Activated CD4-positive, alpha-beta memory T cell treated with anti-CD3 and anti-CD28 coated beads for 36 hours (primary cell): ENCODE measurements around the gene NIF3L1. TPM values are rescaled to one million over a fixed set of nuclear protein-coding genes. Genes with fewer than 3 reads are reported as not detected.
"Not testable (repeated sequence)": the region's sequence is repeated elsewhere in the genome, so short reads cannot be mapped to it uniquely, and the experiment has no call there.

ENCODE experiments used
- CTCF ChIA-PET: fragments of 350-600 bp; sonication (Branson Sonifier 250); formaldehyde crosslinking; loops from one replicate; lab custom pipeline; 2021; ENCODE audit warnings: antibody characterized with exemption, inconsistent platforms; lab: Charles Lee
- POLR2A ChIA-PET: fragments of 350-600 bp; sonication (Branson Sonifier 250); formaldehyde crosslinking; loops from one replicate; lab custom pipeline; 2021; ENCODE audit warnings: antibody characterized with exemption; lab: Charles Lee
- DNase-seq: peaks from one replicate; pipeline ENCODE4 v3.0.0-alpha.2; 2020
- H3K27ac Mint-ChIP-seq: one replicate; pipeline ENCODE4 v1.8.0; 2021; ENCODE audit warnings: mixed read lengths
- H3K27me3 Mint-ChIP-seq: one replicate; pipeline ENCODE4 v1.8.0; 2021; ENCODE audit warnings: mixed read lengths
- H3K36me3 Mint-ChIP-seq: one replicate; pipeline ENCODE4 v1.8.0; 2021; ENCODE audit warnings: mixed read lengths
- H3K4me1 Mint-ChIP-seq: one replicate; pipeline ENCODE4 v1.8.0; 2021; ENCODE audit warnings: low read depth, mixed read lengths
- H3K4me3 Mint-ChIP-seq: one replicate; pipeline ENCODE4 v1.8.0; 2021; ENCODE audit warnings: mild to moderate bottlenecking, mixed read lengths
- H3K9me3 Mint-ChIP-seq: one replicate; pipeline ENCODE4 v1.8.0; 2021; ENCODE audit warnings: mixed read lengths
- intact Hi-C: fragments of 100-400 bp; cut with micrococcal nuclease; formaldehyde crosslinking; loops from one replicate; pipeline ENCODE4 v1.15.1; 2023
- total RNA-seq, 2 experiments: library from RNA; stranded (reverse); gene quantifications; one replicate each; pipeline ENCODE4 v1.2.3, GENCODE V29; 2021

The NIF3L1 gene
- total RNA-seq, 2 experiments from 2014 or later = 30.8 to 32.7 TPM

- Mint-ChIP-seq H3K4me3 (no peak overlapping the region), H3K4me1 (peaks cover 6% of the 10 kb centered on the region), H3K9me3 (no peaks in the 10 kb centered on the region), H3K36me3 (peaks cover 42% of the 10 kb centered on the region), H3K27ac (no peak overlapping the region), H3K27me3 (no peaks in the 10 kb centered on the region)
- POLR2A ChIA-PET = interaction anchor here (1.1 kb wide), 1 partner anchor 13 kb away, joined by 3 read pairs; the partner anchor contains the start of gene CLK1
- DNase-seq = no peak
- intact Hi-C loops = no loop called here
- CTCF ChIA-PET = no interaction called here
These were observed 10.8 kb upstream of the NIF3L1 start for GRCh38 chr2:200878289-200878880.

GRCh38 chr2:200881715-200882249, 7.4 kb upstream of the NIF3L1 start:
- POLR2A ChIA-PET, H3K4me3 Mint-ChIP-seq, DNase-seq, H3K27ac Mint-ChIP-seq, H3K9me3 Mint-ChIP-seq, H3K27me3 Mint-ChIP-seq, CTCF ChIA-PET: not testable (repeated sequence)
- Mint-ChIP-seq H3K36me3 (peaks cover 41% of the 10 kb centered on the region), H3K4me1 (peaks cover 16% of the 10 kb centered on the region)
- intact Hi-C loops = loop anchor here (10.0 kb wide), 1 partner anchor 483 kb away; no protein-coding TSS in a partner anchor

DNA sequence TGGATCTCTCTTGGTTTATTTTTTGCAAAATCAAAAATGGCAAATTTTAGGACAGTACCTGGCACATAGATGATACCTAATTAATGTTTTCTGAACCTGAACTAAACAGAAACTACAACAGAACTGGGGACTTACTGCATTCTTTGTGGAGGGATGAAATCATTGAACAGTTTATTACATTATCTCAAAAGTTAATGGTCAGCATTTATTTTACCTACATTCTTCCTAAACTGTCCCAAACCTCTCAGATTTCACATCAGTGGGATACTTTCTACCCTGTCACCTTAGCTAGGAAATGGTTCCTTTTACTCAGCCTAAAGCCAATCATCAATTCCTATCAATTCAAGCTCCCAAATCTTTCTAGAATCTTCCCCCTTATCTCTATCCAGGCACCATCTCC, 10.3 kb downstream of the NIF3L1 start:
- Mint-ChIP-seq H3K36me3 (peaks cover 26% of the 10 kb centered on the region), H3K27ac (no peak overlapping the region), H3K4me3 (no peak overlapping the region), H3K27me3 (no peaks in the 10 kb centered on the region), H3K9me3 (no peaks in the 10 kb centered on the region), H3K4me1 (peaks cover 9% of the 10 kb centered on the region)
- ChIA-PET POLR2A (no interaction called here), CTCF (interaction anchor here (0.9 to 1.5 kb wide), 2 partner anchors 10 to 333 kb away, joined by 3 to 6 read pairs; partner anchors contain the start of gene NIF3L1)
- intact Hi-C loops = no loop called here
- DNase-seq = no peak

GRCh38 chr2:200901459-200902072, 12.4 kb downstream of the NIF3L1 start:
- intact Hi-C loops = loop anchor here (1.0 to 2.0 kb wide), 6 partner anchors 21 to 331 kb away; no protein-coding TSS in a partner anchor
- DNase-seq = peak; percentile 79
- POLR2A ChIA-PET = interaction anchor here (0.8 to 1.2 kb wide), 2 partner anchors 11 to 215 kb away, joined by 3 read pairs; no protein-coding TSS in a partner anchor
- Mint-ChIP-seq H3K36me3 (peaks cover 20% of the 10 kb centered on the region), H3K9me3 (no peaks in the 10 kb centered on the region), H3K4me3 (no peak overlapping the region), H3K27me3 (no peaks in the 10 kb centered on the region), H3K27ac (peak overlapping the region; percentile 69), H3K4me1 (peaks cover 9% of the 10 kb centered on the region)
- CTCF ChIA-PET = interaction anchor here (0.6 to 2.2 kb wide), 27 partner anchors 9 to 463 kb away, joined by 3 to 31 read pairs (median 4); partner anchors contain the start of genes CFLAR, NIF3L1 and PPIL3

DNA sequence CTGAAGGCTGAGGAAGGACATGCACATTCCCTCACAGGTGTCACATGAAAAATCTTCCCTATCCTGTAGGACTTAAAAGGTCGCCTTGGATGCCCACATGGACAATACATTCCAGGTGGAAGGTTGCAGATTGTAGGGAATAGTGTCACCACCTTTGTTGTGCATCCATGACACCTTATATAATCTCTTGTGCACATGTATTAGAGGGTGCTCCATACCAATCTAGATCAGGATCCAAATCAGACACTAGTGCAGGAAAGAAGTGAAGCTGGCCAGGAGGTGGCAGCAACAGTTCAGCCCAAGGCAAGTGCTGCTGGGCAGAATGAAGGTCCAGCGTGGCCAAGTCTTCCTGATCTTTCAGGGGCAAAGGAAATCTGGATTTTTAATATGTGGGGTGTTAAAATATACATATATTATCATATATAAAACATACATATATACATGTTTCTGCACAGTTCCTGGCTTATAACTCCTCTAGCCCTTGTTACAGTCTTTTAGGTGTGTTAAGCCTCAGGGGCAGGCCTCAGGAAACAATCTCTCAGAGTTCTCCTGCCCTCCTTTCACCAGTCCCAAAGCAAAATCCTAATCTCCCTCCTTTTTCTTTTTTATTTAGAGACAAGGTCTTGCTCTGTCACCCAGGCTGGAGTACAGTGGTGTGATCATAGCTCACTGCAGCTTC, 16.6 kb downstream of the NIF3L1 start:
- no peaks in the 10 kb centered on the region for H3K9me3 Mint-ChIP-seq
- H3K27me3 Mint-ChIP-seq = no peaks in the 10 kb centered on the region
- peak overlapping the region; percentile 38 for H3K27ac Mint-ChIP-seq
- POLR2A ChIA-PET = interaction anchor here (0.6 to 1.0 kb wide), 2 partner anchors 16 to 225 kb away, joined by 3 to 5 read pairs; no protein-coding TSS in a partner anchor
- peaks cover 16% of the 10 kb centered on the region for H3K36me3 Mint-ChIP-seq
- peak; percentile 78 for DNase-seq
- no peak overlapping the region for H3K4me3 Mint-ChIP-seq
- CTCF ChIA-PET = interaction anchor here (0.7 to 5.1 kb wide), 17 partner anchors 8 to 327 kb away, joined by 3 to 72 read pairs (median 4); partner anchors contain the start of genes CASP10, HYCC2 and NDUFB3
- intact Hi-C loops = loop anchor here (1.0 kb wide), 2 partner anchors 164 to 272 kb away; no protein-coding TSS in a partner anchor
- peaks cover 6% of the 10 kb centered on the region for H3K4me1 Mint-ChIP-seq

DNA sequence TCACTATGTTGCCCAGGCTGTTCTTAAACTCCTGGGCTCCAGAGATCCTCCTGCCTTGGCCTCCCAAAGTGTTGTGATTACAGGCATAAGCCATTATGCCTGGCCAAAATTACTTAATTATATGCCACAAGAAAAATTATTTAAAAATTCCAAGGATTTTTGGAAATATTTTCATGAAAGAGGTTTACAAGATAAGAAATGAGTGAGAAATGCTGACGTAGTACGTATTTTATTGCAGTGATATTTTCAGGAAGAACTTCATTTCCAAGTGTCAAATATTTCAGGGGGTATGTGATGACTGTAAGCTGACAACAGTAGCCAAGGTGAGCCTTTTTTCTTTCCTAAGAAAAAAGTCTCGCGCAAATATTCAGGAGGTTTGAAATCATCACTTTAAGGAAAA, 20.8 kb downstream of the NIF3L1 start:
- Mint-ChIP-seq H3K4me1 (peaks cover 2% of the 10 kb centered on the region), H3K4me3 (no peak overlapping the region), H3K36me3 (peaks cover 27% of the 10 kb centered on the region), H3K27ac (no peak overlapping the region), H3K9me3 (no peaks in the 10 kb centered on the region), H3K27me3 (no peaks in the 10 kb centered on the region)
- POLR2A ChIA-PET = no interaction called here
- intact Hi-C loops = no loop called here
- CTCF ChIA-PET = no interaction called here
- no peak for DNase-seq

- Mint-ChIP-seq H3K36me3 (peaks cover 28% of the 10 kb centered on the region), H3K4me1 (peaks cover 2% of the 10 kb centered on the region), H3K4me3 (no peak overlapping the region), H3K27ac (no peak overlapping the region), H3K9me3 (no peaks in the 10 kb centered on the region), H3K27me3 (no peaks in the 10 kb centered on the region)
- no peak for DNase-seq
- intact Hi-C loops = no loop called here
- ChIA-PET CTCF (interaction anchor here (0.8 kb wide), 1 partner anchor 8 kb away, joined by 3 read pairs; no protein-coding TSS in a partner anchor), POLR2A (no interaction called here)
These were observed 24.5 kb downstream of the NIF3L1 start for GRCh38 chr2:200913654-200914053.

DNA sequence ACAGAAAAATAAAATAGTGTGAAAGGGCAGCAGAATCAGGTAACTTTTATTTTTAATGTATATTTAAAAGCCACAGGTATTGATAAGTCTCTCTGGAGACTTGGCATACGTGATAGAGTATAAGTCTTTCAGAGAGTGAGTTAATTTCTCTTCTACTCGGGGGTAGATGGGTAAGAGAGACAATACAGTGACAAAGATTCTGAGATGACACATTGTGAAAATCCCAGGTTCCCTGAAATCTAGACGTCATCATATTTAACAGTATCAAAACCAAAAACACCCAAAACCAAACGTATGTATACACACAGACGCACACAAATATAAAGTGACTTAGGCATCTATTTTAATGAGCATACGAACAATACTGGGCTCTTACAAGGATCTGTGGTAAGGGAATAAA, 33.3 kb downstream of the NIF3L1 start:
- H3K9me3 Mint-ChIP-seq = no peaks in the 10 kb centered on the region
- peaks cover 17% of the 10 kb centered on the region for H3K36me3 Mint-ChIP-seq
- peaks cover 16% of the 10 kb centered on the region for H3K4me1 Mint-ChIP-seq
- H3K27ac Mint-ChIP-seq = peak overlapping the region; percentile 76
- H3K4me3 Mint-ChIP-seq = no peak overlapping the region
- intact Hi-C loops = loop anchor here (1.0 to 5.0 kb wide), 3 partner anchors 22 to 145 kb away; no protein-coding TSS in a partner anchor
- POLR2A ChIA-PET = interaction anchor here (1.0 kb wide), 1 partner anchor 17 kb away, joined by 3 read pairs; no protein-coding TSS in a partner anchor
- CTCF ChIA-PET = interaction anchor here (0.8 to 1.0 kb wide), 2 partner anchors 147 to 193 kb away, joined by 3 read pairs; no protein-coding TSS in a partner anchor
- no peaks in the 10 kb centered on the region for H3K27me3 Mint-ChIP-seq
- no peak for DNase-seq

GRCh38 chr2:200929334-200930249, 40.4 kb downstream of the NIF3L1 start:
- peak overlapping the region; percentile 79 for H3K27ac Mint-ChIP-seq
- CTCF ChIA-PET = interaction anchor here (1.0 kb wide), 1 partner anchor 253 kb away, joined by 3 read pairs; the partner anchor contains the start of gene CASP10
- no peak for DNase-seq
- peaks cover 25% of the 10 kb centered on the region for H3K36me3 Mint-ChIP-seq
- no peaks in the 10 kb centered on the region for H3K9me3 Mint-ChIP-seq
- no peak overlapping the region for H3K4me3 Mint-ChIP-seq
- no peaks in the 10 kb centered on the region for H3K27me3 Mint-ChIP-seq
- peaks cover 19% of the 10 kb centered on the region for H3K4me1 Mint-ChIP-seq
- POLR2A ChIA-PET = interaction anchor here (0.6 to 0.7 kb wide), 3 partner anchors 10 to 18 kb away, joined by 4 to 6 read pairs (median 5); no protein-coding TSS in a partner anchor
- intact Hi-C loops = loop anchor here (1.0 kb wide), 1 partner anchor 15 kb away; no protein-coding TSS in a partner anchor

DNA sequence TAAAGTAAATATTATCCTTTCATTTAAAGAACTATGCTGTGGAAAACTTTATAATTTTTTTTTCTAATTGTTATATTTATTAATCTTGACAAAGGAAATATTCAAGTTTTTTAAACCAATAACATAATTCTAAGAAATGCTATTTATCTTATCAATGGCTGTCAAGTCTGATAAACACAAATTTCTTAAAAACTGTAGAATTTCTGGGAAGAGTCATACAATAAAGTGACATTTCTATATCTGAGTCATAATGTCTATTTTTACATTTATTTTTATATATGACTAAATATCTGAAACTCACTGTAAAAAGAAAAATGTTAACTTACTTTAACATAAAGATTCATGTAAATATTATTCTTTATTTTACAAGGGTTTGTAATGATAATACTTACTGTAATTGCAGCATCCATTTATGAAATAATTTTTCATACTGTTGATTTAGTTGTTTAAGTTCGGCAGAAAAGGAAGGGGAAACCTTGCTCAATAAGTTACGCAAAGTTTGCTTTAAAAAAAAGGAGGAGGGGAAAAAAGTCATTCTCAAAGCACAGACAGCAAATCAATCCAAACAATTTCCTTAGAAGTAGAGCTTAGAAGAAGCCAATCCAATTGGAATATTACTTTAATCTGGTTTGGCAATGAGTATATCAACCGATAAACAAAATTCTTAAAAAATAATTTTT, 41.9 kb downstream of the NIF3L1 start:
- POLR2A ChIA-PET = interaction anchor here (0.5 kb wide), 1 partner anchor 151 kb away, joined by 3 read pairs; no protein-coding TSS in a partner anchor
- Mint-ChIP-seq H3K36me3 (peaks cover 29% of the 10 kb centered on the region), H3K27ac (no peak overlapping the region), H3K9me3 (no peaks in the 10 kb centered on the region), H3K27me3 (no peaks in the 10 kb centered on the region), H3K4me1 (peaks cover 19% of the 10 kb centered on the region), H3K4me3 (no peak overlapping the region)
- intact Hi-C loops = no loop called here
- CTCF ChIA-PET = interaction anchor here (0.9 kb wide), 1 partner anchor 138 kb away, joined by 3 read pairs; no protein-coding TSS in a partner anchor
- DNase-seq = no peak
